Left kidney (tissue), 2 donors: Measurements from ENCODE around the gene FGD2. TPM values are rescaled to one million over a fixed set of nuclear protein-coding genes. Genes with fewer than 3 reads are reported as not detected.

ENCODE experiments used
- DNase-seq: peaks from one replicate; pipeline ENCODE4 v3.0.0-alpha.2; 2013
- polyA plus RNA-seq: library from polyadenylated mRNA; unstranded; fragments of 120-200 nt; gene quantifications from one replicate; pipeline ENCODE4 v1.2.1, GENCODE V29; 2013; ENCODE audit not compliant: insufficient read length

The FGD2 gene
- polyA plus RNA-seq, 1 donor = 2.5 TPM

DNA sequence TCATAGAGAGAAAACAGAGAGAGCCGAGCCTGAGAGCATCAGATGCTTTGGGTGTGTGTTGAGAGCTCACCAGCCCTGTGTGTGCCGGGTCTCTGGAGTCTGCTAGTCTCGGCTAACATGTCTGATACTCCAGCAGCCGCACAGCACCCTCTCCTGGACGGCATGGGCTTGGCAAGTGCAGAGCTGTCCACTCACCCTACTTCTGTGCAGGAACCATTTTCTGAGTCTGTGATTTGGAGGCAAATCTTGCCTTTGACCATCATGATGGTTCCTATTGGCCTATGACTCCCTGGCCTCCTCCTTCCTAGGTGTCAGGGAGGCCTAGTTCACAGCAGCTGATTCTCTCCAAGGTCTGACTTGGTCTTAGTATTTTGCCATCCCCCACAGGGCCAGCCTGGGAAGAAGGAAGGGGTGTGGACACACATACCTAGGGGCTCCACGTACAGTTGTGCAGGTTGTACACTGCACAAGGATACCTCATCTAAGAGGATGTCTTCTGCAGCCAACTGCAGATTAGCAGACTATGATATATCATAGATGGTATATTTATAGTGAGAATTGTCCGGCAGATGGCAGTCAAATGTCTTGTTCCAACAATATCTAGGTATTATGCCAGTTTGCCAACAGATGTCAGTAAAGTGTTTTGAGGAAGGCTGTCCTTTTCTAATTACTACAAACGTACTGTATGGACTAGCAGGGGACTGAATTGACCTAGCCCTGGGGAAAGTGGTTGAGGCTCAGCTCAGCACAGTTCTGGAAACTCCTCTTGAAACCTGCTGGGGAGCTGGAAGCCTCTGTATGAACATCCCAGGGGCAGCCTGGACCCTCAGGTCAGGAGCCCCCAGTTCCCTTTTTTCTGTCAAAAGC, 13.0 kb downstream of the FGD2 start:
- peak; percentile 87 for DNase-seq

DNA sequence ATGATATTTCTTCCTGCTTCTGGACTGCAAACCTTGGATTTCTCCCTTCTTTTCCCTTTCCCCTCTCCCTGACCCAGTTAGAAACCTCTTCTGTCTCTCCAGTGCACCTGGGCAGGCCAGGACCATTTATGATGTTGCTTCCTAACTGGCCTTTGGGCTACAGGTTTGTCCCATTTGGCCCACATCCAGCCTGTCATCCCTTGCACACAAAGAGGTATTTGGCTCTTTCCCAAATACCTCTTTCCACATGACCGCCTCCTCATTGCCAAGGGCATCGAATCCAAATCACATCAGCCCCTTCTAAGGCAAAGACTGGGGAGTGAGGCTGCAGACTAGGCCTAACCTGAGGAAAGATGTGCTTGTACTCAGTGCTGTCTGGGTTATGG, 13.6 kb downstream of the FGD2 start:
- DNase-seq = no peak

DNA sequence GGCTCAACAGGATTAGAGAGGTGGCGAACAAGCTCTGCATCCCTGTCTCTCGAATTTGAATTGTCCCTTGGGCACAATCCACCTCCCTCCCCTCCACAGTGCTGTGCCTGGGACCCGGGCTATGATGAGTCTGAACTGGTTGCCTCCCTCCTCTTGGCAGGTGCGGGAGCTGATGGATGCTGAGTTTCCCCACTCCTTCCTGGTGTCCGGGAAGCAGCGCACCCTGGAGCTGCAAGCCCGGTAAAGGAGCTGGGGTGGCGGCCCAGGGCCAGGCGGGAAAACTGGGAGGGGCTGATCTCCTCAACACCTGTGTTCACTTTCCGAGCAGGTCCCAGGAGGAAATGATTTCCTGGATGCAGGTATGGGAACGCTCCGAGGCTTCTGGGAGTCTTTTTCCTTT, 14.9 kb downstream of the FGD2 start:
- no peak for DNase-seq

DNA sequence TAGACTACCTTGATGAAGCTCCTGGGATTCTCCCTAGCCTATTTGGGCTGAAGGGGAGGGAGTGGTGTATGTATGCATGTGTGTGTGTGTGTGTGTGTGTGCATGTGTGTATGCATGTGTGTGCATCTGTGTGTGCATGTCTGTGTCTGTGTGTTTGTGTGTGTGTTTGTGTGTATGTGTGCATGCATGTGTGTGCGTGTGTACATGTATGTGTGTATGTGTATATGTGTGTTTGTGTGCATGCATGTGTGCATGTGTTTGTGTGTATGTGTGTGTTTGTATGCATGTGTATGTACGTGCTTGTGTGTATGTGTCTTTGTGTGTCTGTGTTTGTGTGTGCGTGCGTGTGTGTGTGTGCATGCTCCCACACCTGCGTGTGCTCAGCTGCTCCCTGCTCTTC, 15.4 kb downstream of the FGD2 start:
- DNase-seq = no peak

DNA sequence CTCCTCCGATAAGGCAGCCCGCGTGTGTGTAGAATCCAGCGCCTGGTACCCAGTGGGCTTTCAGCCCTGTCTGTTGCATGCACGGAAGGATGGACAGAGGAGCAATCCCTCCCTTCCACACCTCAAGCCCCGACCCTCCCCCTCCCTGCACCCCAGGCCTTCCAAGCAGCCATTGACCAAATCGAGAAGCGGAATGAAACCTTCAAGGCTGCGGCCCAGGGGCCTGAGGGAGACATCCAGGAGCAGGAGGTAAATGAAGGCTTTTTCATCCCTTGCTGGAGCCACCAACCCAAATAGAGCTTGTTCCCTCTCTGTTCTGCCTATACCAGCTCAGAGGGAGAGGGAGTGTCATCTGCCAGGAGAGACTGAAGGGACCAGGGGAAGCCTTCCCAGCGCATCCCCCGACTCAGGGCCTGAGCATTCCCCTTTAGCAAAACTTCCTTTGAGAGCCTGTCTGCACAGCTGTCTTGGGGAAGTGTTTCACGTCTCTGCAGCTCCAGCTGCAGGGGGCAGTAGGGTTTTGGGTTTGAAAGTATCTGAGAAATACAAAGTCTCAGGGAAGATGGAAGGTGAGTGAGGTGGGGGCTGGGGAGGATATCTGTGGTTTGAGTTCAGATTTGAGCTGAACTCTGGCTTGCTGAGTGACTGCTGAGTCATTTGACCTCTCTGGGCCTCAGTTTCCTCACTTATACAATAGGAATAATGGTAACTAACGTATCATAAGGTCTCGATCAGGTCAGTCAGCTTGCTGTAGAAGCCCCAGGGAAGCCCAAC, 16.1 kb downstream of the FGD2 start:
- DNase-seq = no peak

DNA sequence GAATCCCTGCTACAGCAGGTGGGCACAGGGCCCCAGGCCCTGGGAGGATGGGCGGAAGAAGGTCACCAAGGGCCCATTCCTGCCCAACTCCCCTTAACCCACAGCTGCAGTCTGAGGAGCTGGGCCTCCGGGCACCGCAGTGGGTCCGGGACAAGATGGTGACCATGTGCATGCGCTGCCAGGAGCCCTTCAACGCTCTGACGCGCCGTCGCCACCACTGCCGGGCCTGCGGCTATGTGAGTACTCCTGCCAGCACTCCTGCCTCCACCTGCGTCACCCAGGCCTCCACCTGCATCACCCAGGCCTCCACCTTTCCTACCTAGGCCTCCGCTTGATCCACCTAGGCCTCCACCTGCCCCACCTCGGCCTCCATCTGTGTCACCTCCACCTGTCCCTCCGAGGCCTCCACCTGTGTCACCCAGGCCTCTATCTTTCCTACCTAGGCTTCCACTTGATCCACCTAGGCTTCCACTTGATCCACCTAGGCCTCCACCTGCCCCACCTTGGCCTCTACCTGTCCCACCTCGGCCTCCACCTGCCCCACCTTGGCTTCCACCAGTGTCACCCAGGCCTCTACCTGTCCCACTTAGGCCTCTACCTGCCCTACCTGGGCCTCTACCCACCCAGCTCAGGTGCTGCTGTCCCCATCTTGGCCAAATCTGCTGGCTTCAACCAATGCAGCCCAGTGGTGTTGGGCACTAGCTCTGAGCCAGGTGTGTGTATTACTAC, 16.8 kb downstream of the FGD2 start:
- DNase-seq = no peak

DNA sequence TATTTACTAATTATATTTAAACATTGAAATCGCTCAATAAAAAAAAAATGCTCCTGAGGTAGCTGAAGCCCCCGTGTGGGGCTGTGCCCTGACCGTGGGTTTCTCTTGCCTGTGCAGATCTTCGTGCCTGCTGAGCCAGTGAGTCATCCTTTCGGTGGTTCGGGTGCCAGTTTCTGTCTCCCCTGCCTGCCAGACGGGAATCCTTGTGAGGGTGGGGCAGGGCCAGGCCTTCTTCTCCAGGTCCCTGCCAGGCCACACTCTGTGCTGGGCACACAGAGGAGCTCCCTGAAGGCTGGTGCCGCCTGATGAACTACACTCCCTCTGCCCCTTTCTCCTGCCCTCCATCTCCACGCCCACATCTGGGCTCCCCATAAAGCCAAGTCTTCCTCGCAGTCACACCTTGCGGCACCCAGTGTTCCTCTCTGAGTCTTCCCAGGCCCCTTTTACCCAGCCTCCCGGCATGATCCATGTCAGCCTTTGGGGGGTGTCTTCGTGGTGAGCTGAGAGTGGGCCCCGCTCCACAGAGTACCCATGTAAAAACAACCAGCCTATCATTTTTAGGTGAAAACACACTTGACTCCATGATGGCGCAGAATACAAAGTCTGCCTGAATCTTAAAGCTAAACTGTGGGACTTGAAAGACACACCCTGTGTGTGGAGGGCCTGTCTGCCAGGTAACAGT, 19.3 kb downstream of the FGD2 start:
- no peak for DNase-seq

DNA sequence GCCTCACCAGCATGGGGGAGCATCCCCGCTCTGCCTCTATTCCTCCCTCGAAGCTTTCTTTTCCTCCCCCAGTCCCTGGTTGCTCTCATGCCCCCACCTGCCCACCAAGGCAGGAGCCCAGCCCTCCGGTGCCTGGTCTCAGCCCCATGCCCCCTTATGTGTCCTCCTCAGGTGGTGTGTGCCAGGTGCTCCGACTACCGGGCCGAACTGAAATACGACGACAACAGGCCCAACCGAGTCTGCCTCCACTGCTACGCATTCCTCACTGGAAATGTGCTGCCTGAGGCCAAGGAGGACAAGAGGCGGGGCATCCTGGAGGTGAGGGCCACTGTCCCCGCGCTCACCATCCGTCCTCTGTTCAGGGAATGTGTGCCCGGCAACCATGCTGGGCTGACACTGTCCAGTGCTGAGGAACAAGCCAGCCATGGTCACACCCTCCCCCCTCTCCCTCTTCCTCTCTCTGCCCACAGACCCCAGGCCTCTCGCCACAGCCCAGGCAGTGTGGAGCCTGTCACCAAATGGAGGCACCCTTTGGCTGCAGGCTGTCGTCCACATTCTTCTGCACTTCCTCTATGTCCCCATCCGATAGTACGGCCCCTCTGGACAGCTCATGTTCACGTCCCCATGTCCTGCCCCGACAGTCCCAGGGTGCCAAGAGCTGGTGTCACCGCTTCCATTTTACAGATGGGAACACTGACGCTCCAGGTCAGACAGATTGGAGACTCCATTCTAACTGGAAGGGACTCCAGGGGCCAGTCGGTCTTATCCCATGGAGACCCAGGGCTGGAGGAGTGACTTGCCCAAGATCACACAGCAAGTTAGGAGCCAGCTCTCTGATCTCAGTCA, 20.4 kb downstream of the FGD2 start:
- no peak for DNase-seq

DNA sequence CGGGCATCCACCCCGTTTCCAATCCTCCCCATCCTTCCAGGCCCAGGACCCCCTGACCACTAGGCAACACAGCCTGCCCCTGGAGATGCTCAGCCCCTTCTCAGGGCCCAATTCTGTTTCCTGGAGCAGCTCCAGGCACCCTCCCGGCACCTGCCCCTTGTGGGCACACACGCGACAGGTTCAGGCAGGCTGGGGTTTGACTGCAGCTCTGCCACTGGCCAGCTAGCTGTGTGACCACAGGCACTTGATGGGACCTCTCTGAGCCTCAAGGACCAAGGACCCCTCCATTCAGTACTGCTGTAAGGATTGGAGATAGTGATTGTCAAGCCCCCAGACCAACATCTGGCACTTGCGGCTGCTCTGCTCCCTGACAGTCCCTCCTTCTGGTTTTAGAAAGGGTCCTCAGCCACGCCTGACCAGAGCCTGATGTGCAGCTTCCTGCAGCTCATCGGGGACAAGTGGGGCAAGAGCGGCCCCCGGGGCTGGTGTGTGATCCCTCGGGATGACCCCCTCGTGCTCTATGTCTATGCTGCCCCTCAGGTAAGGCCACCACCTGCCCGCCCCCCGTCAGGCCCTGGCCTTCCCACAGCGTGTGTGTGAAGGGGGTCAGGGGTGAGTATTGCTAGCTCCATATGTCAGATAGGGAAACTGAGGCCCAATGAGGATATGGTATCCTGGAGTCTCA, 21.7 kb downstream of the FGD2 start:
- DNase-seq = no peak

DNA sequence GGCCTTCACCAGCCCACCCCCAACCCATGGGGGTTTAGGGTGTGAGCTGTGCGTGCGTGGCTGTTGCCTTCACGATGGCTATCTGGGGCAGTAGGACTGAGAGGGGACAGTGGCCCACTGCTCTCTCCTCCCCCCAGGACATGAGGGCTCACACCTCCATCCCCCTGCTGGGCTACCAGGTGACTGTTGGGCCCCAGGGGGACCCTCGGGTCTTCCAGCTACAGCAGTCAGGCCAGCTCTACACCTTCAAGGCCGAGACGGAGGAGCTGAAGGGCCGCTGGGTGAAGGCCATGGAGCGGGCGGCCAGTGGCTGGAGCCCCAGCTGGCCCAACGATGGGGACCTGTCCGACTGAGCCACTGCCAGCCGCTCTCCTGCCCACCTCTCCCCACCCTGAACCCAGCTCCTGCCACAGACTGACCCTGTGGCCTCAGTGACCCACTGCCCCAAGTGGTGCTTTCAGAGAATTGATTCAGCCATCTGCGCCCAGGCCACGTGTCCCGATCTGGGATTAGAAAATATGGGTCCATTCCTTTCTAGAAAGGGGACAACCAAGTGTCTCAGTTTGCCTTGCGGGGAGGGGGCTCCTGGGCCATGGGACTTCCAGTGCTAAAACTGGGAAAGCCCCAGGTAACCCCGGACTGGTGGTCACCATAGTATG, 22.5 kb downstream of the FGD2 start:
- no peak for DNase-seq

DNA sequence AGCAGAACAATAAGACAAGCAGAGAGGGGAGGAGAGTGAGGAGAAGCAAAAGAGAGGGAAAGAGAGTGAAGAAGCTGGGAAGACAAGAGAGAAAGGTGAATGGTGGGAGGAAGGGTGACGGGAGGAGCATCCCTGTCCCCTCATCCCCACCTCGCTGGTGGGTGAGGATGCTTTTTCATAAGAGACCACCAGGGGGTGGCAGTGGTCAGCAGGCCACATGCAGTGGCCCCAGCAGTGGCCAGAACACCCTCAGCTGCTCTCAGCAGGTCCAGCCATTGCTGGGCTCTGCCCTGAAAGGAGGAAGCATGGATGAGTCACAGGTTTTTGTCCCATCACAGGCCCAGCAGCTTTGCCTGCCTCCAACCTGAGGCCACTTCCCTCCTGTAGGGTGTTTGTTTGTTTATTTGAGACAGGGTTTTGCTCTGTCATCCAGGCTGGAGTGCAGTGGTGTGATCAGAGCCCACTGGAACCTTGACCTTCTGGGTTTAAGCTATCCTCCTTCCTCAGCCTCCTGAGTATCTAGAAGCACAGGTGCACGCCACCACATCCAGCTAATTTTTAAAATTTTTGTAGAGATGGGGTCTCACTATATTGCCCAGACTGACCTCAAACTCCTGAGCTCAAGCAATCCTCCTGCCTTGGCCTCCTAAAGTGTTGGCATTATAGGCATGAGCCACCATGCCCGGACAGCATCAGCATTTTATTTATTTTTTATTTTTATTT, 24.0 kb downstream of the FGD2 start:
- DNase-seq = no peak

DNA sequence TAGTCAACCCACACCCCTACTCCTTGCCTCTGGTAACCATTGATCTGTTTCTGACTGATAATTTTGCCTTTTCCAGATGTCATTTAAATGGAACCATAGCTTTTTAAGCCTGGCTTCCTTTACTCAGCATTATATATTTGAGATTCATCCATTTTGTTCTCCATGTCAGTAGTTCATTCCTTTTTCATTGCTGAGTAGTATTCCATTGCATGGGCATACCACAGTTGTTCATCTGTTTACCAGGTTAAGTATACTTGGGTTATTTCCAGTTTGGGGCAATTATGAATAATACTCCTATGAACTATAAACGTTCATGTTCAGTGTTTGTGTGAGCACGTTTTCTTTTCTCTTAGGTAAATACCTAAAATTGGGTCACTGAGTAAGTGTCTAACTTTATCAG, 25.1 kb downstream of the FGD2 start:
- no peak for DNase-seq

DNA sequence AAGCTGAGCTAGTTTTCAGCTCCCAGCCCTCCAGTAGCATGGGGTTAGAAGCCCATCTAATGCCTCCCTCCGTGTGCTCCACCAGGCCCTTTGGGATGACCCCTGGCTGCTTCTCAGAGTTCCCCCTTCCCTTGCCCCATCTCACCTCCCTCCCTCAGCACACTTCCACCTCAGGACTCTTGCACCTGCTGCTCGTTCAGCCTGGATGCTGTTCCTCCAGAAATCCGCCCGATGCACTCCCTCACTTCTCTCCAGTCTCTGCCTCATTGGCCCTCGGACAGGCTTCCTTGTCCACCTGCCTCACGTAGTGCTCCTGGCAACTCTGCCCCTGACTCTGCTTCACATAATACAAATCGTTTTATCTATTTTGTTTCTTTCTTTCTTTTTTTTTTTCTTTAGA, 26.8 kb downstream of the FGD2 start:
- DNase-seq = no peak

DNA sequence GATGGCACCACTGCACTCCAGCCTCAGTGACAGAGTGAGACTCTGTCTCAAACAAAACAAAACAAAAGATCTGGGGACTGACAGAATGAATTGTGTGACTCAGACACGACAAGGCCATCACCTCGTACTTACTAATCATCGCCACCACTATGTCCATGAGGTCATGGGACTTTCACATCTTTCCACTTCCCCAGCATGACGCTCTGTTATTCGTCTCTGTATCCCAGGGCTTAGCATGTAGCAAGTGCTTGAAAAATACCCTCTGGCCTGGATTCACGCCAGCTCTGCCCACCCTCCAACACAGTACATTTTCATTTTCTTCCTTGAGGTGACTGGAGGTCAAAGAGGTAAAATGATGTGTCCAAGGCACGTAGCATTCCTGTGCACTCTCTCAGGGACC, 27.8 kb downstream of the FGD2 start:
- no peak for DNase-seq

DNA sequence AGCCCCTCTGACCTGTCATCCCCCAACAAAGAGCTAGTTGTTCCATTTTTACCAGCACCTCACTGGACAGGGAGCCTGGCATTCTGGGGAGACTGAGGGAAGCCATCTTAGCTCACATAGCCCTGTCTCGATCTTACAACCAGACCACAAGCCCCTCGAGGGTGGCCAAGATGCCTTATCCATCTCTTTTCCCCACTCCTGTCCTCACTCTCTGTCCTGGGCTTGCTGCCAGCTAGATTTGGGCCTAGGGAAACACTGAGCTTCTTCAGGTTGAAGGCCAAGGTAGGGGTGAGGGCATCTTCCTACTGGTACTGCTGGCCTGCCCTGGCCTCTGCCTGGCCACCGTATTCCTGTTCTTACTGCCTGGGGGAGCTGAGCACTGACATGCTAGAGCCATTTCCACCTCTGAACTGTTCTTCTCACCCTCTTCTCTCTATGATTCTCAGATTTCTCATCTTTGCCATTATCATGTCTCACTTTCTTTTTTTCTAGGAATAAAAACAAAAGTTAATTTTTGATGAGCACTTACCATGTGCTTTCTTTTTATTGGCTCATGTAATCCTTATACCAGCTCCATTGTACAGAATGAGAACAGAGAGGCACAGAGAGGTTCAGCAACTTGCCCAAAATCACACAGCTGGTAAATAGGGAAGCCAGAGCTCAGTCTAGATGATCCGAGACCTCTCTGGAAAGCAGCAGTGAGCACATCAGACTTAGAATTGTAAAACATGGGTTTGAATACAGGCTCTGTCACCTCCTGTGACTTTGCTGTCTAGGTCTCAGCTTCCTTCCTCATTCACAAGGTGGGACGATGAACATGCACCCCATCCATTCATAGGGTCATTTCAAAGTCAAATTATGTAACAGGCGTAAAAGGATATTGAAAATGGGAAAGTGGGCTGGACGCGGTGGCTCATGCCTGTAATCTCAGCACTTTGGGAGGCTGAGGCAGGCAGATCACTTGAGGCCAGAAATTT, 28.7 kb downstream of the FGD2 start:
- no peak for DNase-seq

DNA sequence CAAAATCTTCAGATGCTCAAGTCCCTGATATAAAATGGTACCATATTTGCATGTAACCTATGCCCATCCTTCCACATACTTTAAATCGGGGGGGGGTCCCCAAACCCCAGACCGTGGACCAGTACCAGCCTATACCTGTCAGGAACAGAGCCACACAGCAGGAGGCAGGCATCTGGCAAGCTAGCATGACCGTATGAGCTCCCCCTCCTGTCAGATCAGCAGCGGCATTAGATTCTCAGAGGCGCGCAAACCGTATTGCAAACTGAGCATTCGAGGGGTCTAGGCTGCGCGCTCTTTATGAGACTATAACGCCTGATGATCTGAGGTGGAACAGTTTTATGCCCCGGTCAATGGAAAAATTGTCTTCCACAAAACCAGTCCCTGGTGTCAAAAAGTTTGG, 30.7 kb downstream of the FGD2 start:
- no peak for DNase-seq

DNA sequence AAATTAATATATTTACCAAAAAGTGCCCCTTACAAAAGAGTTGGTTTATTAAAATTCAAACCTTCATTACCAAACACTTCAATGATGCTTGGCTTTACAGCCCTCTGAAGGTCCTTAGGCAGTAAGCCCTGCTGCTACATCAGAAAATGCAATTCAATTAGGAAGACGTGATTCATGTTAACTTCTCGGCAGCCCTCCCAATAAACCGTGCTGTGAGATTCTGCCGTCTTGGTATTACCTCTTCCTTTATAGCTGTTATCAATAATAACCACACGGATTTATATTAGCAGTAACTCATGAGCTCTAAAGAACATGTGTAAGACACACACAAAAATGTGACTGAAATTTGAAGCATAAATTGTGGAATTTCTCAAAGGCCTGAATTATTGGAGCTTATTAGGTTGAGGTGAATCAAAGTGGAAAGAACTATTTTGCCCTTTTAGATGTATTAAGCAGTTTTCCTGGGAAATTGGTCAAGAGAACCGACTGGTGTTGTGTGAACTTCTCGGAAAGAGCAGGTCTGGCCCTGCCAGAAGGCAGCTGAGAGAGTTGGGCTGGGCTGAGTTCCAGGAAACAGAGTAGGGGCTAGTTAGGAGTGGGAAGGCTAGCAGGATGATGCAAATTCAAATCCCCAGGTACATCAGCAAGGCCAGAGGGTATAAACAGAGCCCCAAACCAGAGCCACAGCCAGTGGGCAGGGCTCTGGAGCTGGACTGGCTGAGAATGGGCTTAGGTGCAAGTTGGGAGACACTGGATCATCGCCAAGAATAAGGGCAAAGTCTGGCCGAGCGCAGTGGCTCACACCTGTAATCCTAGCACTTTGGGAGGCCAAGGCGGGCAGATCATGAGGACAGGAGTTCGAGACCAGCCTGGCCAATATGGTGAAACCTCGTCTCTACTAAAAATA, 33.1 kb downstream of the FGD2 start:
- no peak for DNase-seq
